Caco-2 (cell line): Measurements from ENCODE around the gene PGA3. TPM values are rescaled to one million over a fixed set of nuclear protein-coding genes. Genes with fewer than 3 reads are reported as not detected.
"Not testable (repeated sequence)": the region's sequence is repeated elsewhere in the genome, so short reads cannot be mapped to it uniquely, and the experiment has no call there.

Source experiments
- BruUV-seq: library from RNA; stranded (reverse); fragments of 400-500 nt; replicated peaks from 2 replicates; lab custom pipeline; 2021; lab: Mats Ljungman, UMichigan
- CTCF ChIA-PET: fragments of 300-600 bp; sonication (Branson Sonifier 250); formaldehyde crosslinking; loops from one replicate; lab custom pipeline; 2022; ENCODE audit warnings: antibody characterized with exemption; lab: Charles Lee
- POLR2A ChIA-PET: fragments of 300-600 bp; sonication (Branson Sonifier 250); formaldehyde crosslinking; loops from one replicate; lab custom pipeline; 2022; ENCODE audit warnings: antibody characterized with exemption; lab: Charles Lee
- DNase-seq, 2 experiments: peaks; one replicate each; pipeline versions ENCODE4 v3.0.0 to v3.0.0-alpha.2; 2020 to 2022
- H3K27me3 ChIP-seq: replicated peaks from 2 replicates; pipeline ENCODE4 v1.6.0; 2011; ENCODE audit warnings: low read length; ENCODE audit not compliant: control insufficient read depth, insufficient read depth
- H3K36me3 ChIP-seq: 2 replicates; pipeline ENCODE4 v1.5.1; 2011; ENCODE audit warnings: low read length; ENCODE audit not compliant: control insufficient read depth, insufficient read depth
- H3K4me1 ChIP-seq: fragments of 250-450 bp; sonication (Bioruptor Pico); 2 replicates; pipeline ENCODE4 v1.5.1; 2020; ENCODE audit warnings: mild to moderate bottlenecking
- H3K4me3 ChIP-seq: 2 replicates; pipeline ENCODE4 v1.5.1; 2011; ENCODE audit warnings: low read depth, mild to moderate bottlenecking, control low read depth, low read length
- H3K9me3 ChIP-seq: fragments of 250-450 bp; sonication (Bioruptor Pico); 2 replicates; pipeline ENCODE4 v1.5.1; 2020; ENCODE audit warnings: mild to moderate bottlenecking, moderate library complexity
- H3K27ac Mint-ChIP-seq: one replicate; pipeline ENCODE4 v1.8.0; 2022; ENCODE audit warnings: mixed read lengths; ENCODE audit not compliant: unreplicated experiment
- H3K27me3 Mint-ChIP-seq: one replicate; pipeline ENCODE4 v1.8.0; 2022; ENCODE audit warnings: mixed read lengths; ENCODE audit not compliant: insufficient read depth, unreplicated experiment
- H3K36me3 Mint-ChIP-seq: one replicate; pipeline ENCODE4 v1.8.0; 2022; ENCODE audit warnings: mild to moderate bottlenecking, mixed read lengths; ENCODE audit not compliant: insufficient read depth, unreplicated experiment
- H3K4me1 Mint-ChIP-seq: one replicate; pipeline ENCODE4 v1.8.0; 2022; ENCODE audit warnings: low read depth, mixed read lengths; ENCODE audit not compliant: unreplicated experiment
- H3K4me3 Mint-ChIP-seq: one replicate; pipeline ENCODE4 v1.8.0; 2022; ENCODE audit warnings: mild to moderate bottlenecking, moderate library complexity, mixed read lengths; ENCODE audit not compliant: unreplicated experiment
- H3K9me3 Mint-ChIP-seq: one replicate; pipeline ENCODE4 v1.8.0; 2022; ENCODE audit warnings: mixed read lengths; ENCODE audit not compliant: unreplicated experiment
- intact Hi-C: fragments of 100-400 bp; cut with micrococcal nuclease; formaldehyde crosslinking; loops from one replicate; pipeline ENCODE4 v1.10.0; 2022; ENCODE audit not compliant: unreplicated experiment
- total RNA-seq: library from RNA; stranded (reverse); gene quantifications from 2 replicates; pipeline ENCODE4 v1.2.3, GENCODE V29; 2022

The PGA3 gene
- total RNA-seq, 1 experiment from 2014 or later, result not detected

DNA sequence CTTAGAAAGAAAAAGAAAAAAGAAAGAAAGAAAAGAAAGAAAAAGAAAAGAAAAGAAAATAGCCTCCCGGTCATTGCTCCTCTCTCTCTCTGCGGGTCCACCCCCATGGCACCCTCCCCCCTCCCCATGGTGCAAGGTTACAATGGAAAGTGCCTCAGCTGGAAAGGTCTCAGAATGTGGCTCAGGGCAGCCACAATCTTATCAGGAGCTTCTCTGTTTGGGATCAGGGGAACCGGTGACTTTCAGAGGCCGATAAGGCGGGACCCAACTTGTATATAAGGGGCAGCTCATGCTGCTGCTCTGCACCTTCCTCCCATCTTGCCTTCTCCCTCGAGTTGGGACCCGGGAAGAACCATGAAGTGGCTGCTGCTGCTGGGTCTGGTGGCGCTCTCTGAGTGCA, 18.7 kb downstream of the PGA3 start, which contains the start of gene PGA4:
Gene PGA4, plus strand, starts transcription at position 301 of the 400 bp plus-strand sequence. Its CDS starts 54 bp downstream, at position 355.
- H3K4me1 ChIP-seq, H3K4me1 Mint-ChIP-seq, H3K36me3 Mint-ChIP-seq, POLR2A ChIA-PET, H3K27me3 Mint-ChIP-seq, H3K27ac Mint-ChIP-seq, H3K4me3 Mint-ChIP-seq, H3K4me3 ChIP-seq, H3K9me3 Mint-ChIP-seq, H3K36me3 ChIP-seq, intact Hi-C loops, BruUV-seq, DNase-seq, H3K27me3 ChIP-seq, H3K9me3 ChIP-seq, CTCF ChIA-PET: not testable (repeated sequence)

DNA sequence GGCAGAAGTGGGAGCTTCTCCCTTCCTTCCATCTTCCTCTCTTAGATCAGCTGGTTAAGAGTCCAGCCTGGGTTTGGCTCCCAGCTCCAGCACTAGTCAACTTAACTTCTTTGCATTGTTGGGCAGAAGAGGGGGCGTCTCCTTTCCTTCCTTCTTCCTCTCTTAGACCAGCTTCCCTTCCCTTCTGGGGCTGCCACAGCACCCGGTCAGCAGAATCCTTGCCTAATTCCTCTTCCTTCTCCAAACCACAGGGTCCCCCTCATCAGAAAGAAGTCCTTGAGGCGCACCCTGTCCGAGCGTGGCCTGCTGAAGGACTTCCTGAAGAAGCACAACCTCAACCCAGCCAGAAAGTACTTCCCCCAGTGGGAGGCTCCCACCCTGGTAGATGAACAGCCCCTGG, 19.4 kb downstream of the PGA3 start:
- H3K4me3 Mint-ChIP-seq, CTCF ChIA-PET, H3K4me3 ChIP-seq, DNase-seq, BruUV-seq, POLR2A ChIA-PET, H3K27me3 ChIP-seq, H3K27ac Mint-ChIP-seq, H3K27me3 Mint-ChIP-seq, H3K36me3 ChIP-seq, H3K36me3 Mint-ChIP-seq, H3K9me3 Mint-ChIP-seq, H3K9me3 ChIP-seq, H3K4me1 Mint-ChIP-seq, H3K4me1 ChIP-seq, intact Hi-C loops: not testable (repeated sequence)

DNA sequence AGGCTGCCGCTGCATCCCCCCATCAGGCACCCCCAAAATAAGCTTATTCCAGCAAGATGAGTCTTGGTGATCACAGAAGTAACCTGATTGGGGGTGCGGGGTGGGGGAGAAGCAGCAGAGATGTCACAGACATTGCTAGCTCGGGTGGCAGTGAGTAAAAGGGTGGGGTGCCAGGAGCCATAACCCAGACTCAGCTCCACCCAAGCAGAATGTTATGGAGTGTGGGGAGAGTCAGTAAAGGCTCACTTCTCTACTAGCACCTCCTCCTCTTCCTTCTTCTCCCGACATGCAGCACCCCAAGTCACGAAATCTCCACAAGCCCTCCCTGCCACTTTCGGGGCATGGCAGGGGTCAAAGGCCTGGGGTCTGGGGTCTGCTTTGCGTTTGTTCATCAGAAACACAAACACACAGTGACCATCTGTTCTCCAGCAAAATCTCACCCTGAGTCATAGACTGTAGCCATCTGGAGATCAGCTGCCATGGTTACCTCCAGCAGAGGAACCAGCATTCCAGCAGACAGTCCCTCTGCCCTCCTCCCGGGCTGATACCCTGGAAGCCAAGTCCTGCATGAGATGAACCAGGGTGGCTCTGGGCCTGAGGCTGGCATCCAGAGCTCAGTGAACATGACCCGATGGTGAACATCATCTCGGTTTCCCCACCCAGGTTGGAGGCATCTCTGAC, 23.3 kb downstream of the PGA3 start:
- H3K4me3 Mint-ChIP-seq, H3K9me3 Mint-ChIP-seq, H3K9me3 ChIP-seq, CTCF ChIA-PET, BruUV-seq, H3K4me3 ChIP-seq, H3K27me3 ChIP-seq, H3K4me1 ChIP-seq, intact Hi-C loops, H3K27ac Mint-ChIP-seq, H3K27me3 Mint-ChIP-seq, DNase-seq, H3K36me3 Mint-ChIP-seq, POLR2A ChIA-PET, H3K36me3 ChIP-seq, H3K4me1 Mint-ChIP-seq: not testable (repeated sequence)

DNA sequence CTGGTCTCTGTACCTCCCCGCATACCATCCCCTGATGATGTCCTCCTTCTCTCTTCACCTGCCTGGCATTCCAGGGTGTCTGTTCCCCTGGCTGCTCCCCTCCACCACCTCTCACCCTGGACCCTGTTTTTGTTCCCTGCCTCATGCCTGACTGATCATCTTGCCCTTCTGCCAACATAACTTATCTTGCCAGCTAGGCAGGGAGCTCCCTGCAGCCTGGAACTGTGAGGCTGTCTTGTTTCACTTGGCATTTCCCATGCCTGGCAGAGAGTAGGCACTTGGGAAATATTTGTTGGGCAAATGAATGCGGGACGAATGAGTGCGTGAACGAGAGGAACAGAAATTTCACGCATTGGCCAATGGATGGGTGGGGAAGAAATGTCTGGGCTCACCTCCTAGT, 26.1 kb downstream of the PGA3 start:
- H3K4me1 Mint-ChIP-seq, H3K27ac Mint-ChIP-seq, H3K4me1 ChIP-seq, H3K9me3 ChIP-seq, H3K4me3 Mint-ChIP-seq, H3K36me3 ChIP-seq, DNase-seq, H3K27me3 ChIP-seq, CTCF ChIA-PET, H3K4me3 ChIP-seq, H3K27me3 Mint-ChIP-seq, POLR2A ChIA-PET, BruUV-seq, intact Hi-C loops, H3K36me3 Mint-ChIP-seq, H3K9me3 Mint-ChIP-seq: not testable (repeated sequence)

DNA sequence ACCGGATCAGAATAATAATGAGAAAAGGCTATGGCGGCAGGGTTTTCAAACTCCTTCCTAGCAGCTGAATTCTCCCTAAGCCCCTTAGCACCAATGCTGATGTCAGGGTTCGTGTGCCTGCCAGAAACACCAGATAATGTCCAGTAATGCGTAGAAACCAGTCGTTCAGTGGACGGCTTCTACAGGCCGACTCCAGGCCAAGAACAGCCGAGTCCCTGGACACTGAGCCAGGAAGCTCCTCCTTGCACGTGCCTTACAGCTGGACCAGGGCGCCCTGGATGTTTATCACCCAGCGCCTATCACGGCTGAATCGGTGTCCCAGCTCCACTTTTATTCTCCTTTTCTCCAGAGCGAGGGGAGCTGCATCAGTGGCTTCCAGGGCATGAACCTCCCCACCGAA, 27.7 kb downstream of the PGA3 start:
- H3K4me1 ChIP-seq, POLR2A ChIA-PET, CTCF ChIA-PET, H3K4me3 ChIP-seq, H3K27me3 ChIP-seq, H3K4me1 Mint-ChIP-seq, H3K36me3 Mint-ChIP-seq, H3K36me3 ChIP-seq, BruUV-seq, DNase-seq, H3K27ac Mint-ChIP-seq, H3K9me3 ChIP-seq, H3K27me3 Mint-ChIP-seq, H3K4me3 Mint-ChIP-seq, intact Hi-C loops, H3K9me3 Mint-ChIP-seq: not testable (repeated sequence)

DNA sequence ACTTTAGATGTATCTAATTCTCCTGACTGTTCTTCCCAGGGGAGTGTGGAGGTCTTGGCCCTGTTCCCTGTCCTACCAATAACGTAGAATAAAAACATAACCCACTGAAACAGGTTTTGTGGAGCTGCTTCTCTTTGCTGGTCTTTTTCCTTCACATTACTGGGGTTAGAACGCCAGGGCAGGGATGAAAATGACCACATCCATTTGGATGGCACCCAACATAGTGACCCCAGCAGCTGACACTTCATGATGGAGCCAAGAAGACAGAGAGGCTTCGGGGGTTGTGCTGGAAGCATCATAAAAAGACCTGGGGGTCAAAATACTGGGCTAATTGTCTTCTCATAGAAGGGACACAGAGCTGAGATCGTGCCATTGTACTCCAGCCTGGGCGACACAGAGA, 28.3 kb downstream of the PGA3 start:
- H3K36me3 ChIP-seq, BruUV-seq, DNase-seq: not testable (repeated sequence)

DNA sequence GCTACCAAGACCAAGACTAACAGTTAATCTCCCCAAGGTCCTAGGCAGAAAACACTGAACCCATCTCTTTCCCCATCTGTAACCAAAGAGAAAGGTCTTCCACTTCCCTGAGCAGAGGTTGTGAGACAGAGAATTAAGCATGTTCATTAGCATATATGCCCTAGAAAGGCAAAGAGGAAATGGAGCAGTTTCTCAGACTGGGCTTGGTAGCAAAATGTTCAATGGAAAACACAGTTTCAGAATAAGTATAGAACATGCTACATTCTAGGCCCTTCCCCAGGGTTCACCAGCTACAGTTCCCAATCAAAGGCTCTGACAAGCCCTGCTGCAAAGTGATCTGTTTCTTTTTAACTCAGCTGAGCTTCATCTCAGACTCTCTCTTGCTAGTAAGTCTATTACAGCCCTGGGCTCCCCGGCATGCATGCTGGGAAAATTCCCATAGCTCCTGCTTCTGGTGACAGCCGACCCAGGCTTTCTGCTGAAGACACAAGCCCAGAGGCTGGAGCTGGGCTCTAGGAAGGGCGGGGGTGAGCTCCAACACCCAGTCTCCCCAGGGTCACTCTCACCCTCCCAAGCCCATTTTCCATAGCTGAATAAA, 29.3 kb downstream of the PGA3 start:
- CTCF ChIA-PET, H3K4me3 Mint-ChIP-seq, H3K27ac Mint-ChIP-seq, H3K4me3 ChIP-seq, intact Hi-C loops, BruUV-seq, H3K27me3 ChIP-seq, H3K36me3 Mint-ChIP-seq, POLR2A ChIA-PET, H3K4me1 ChIP-seq, H3K9me3 ChIP-seq, H3K9me3 Mint-ChIP-seq, DNase-seq, H3K27me3 Mint-ChIP-seq, H3K36me3 ChIP-seq, H3K4me1 Mint-ChIP-seq: not testable (repeated sequence)

More for the DNA sequence above, 28.3 kb downstream of the PGA3 start:
- H3K9me3 Mint-ChIP-seq, H3K27ac Mint-ChIP-seq, H3K4me1 Mint-ChIP-seq, intact Hi-C loops, H3K9me3 ChIP-seq, H3K27me3 Mint-ChIP-seq, H3K27me3 ChIP-seq, H3K4me3 Mint-ChIP-seq, CTCF ChIA-PET, H3K4me1 ChIP-seq, H3K36me3 Mint-ChIP-seq, H3K4me3 ChIP-seq, POLR2A ChIA-PET: not testable (repeated sequence)
